22Rv1 (cell line): ENCODE measurements around the gene CDK5R2.
"Not testable (repeated sequence)": the region's sequence is repeated elsewhere in the genome, so short reads cannot be mapped to it uniquely, and the experiment has no call there.

ENCODE experiments used
- H3K27ac ChIP-seq: fragments of 450-650 bp; 2 replicates; pipeline ENCODE4 v1.5.1; 2017
- CTCF ChIP-seq: fragments of 450-650 bp; IDR thresholded peaks from 2 replicates; pipeline ENCODE4 v1.5.1; 2017; ENCODE audit warnings: mild to moderate bottlenecking
- ZFX ChIP-seq: fragments of 450-650 bp; IDR thresholded peaks from 2 replicates; pipeline ENCODE4 v1.6.1; 2017; ENCODE audit warnings: antibody characterized with exemption, borderline replicate concordance

CDK5R2 gene

GRCh38 chr2:218959141-218959731, at the start of gene CDK5R2:
Gene CDK5R2, plus strand, starts transcription at chr2:218959666. Its CDS starts 155 bp downstream, at chr2:218959821.
- TF ChIP-seq ZFX = no peak
- no peak for TF ChIP-seq CTCF
- peak within 1 kb of the TSS; percentile 89 for H3K27ac ChIP-seq

- H3K27ac ChIP-seq = no peak overlapping the region
- TF ChIP-seq ZFX (no peak), CTCF (no peak)
Measured at GRCh38 chr2:218910741-218911140, 48.7 kb upstream of the CDK5R2 start.

GRCh38 chr2:218920504-218920903, 39.0 kb upstream of the CDK5R2 start:
- no peak overlapping the region for H3K27ac ChIP-seq
- TF ChIP-seq CTCF (no peak), ZFX (no peak)

- no peak overlapping the region for H3K27ac ChIP-seq
- TF ChIP-seq ZFX (no peak), CTCF (no peak)
Measured at GRCh38 chr2:218924757-218925156, 34.7 kb upstream of the CDK5R2 start.

GRCh38 chr2:218925434-218925833, 34.0 kb upstream of the CDK5R2 start:
- no peak overlapping the region for H3K27ac ChIP-seq
- TF ChIP-seq ZFX (no peak), CTCF (no peak)

GRCh38 chr2:218927422-218927821, 32.0 kb upstream of the CDK5R2 start:
- no peak overlapping the region for H3K27ac ChIP-seq
- TF ChIP-seq ZFX = no peak
- TF ChIP-seq CTCF = no peak

GRCh38 chr2:218927876-218928275, 31.6 kb upstream of the CDK5R2 start:
- TF ChIP-seq CTCF = no peak
- TF ChIP-seq ZFX = no peak

GRCh38 chr2:218930488-218930887, 29.0 kb upstream of the CDK5R2 start:
- not testable (repeated sequence) for H3K27ac ChIP-seq

More at GRCh38 chr2:218927876-218928275, 31.6 kb upstream of the CDK5R2 start:
- no peak overlapping the region for H3K27ac ChIP-seq

- not testable (repeated sequence) for H3K27ac ChIP-seq
Measured at GRCh38 chr2:218931751-218932150, 27.7 kb upstream of the CDK5R2 start.
